Measurements from ENCODE around the gene UAP1.

DNA sequence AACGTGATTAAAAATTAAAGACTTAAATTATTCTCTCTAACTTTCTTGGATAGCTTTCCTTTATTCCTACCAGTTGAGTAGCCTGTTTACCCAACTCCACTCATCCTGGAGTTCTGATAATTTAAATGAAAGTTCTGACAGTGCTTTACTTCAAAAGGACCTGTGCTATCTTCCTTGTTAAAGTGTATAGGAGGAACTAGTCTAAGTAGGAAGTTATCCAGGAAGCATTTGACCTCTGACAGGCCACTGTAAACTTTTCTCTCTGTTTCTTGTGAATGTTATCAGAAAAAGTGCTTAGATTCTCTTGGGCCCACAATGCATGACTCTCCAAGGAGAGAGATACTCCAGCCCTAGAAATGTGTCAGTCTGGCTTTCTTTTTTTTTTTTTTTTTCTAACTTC, 9.2 kb downstream of the UAP1 start:
- TF ChIP-seq, protein P1, sequence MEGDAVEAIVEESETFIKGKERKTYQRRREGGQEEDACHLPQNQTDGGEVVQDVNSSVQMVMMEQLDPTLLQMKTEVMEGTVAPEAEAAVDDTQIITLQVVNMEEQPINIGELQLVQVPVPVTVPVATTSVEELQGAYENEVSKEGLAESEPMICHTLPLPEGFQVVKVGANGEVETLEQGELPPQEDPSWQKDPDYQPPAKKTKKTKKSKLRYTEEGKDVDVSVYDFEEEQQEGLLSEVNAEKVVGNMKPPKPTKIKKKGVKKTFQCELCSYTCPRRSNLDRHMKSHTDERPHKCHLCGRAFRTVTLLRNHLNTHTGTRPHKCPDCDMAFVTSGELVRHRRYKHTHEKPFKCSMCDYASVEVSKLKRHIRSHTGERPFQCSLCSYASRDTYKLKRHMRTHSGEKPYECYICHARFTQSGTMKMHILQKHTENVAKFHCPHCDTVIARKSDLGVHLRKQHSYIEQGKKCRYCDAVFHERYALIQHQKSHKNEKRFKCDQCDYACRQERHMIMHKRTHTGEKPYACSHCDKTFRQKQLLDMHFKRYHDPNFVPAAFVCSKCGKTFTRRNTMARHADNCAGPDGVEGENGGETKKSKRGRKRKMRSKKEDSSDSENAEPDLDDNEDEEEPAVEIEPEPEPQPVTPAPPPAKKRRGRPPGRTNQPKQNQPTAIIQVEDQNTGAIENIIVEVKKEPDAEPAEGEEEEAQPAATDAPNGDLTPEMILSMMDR (IDR thresholded peaks at IDR 0.05), result no peak
- no peak for TF ChIP-seq POLR2A (IDR thresholded peaks at IDR 0.05)
